ENCODE results near the gene TRAF2.
"Not testable (repeated sequence)": the region's sequence is repeated elsewhere in the genome, so short reads cannot be mapped to it uniquely, and the experiment has no call there.

The TRAF2 gene

GRCh38 chr9:136857581-136858412 is 28.5 kb upstream of the TRAF2 start:
- no peak for DNase-seq (ENCODE audit: low read depth in 2 of 3, low spot score in 1 of 3)

GRCh38 chr9:136858452-136858843 is 27.9 kb upstream of the TRAF2 start:
- DNase-seq (ENCODE audit: low read depth in 2 of 3, low spot score in 1 of 3), result no peak

- no peak for DNase-seq (ENCODE audit: low read depth in 2 of 3, low spot score in 1 of 3)
Measured at GRCh38 chr9:136858844-136859757, 27.2 kb upstream of the TRAF2 start.

GRCh38 chr9:136860529-136860928 is 25.8 kb upstream of the TRAF2 start:
- no peak for DNase-seq (ENCODE audit: low read depth in 2 of 3, low spot score in 1 of 3)

GRCh38 chr9:136860933-136861873 is 25.1 kb upstream of the TRAF2 start:
- DNase-seq (ENCODE audit: low read depth in 2 of 3, low spot score in 1 of 3), result no peak

- DNase-seq (ENCODE audit: low read depth in 2 of 3, low spot score in 1 of 3), result no peak
Measured at GRCh38 chr9:136861874-136862457, 24.4 kb upstream of the TRAF2 start.

- DNase-seq (ENCODE audit: low read depth in 2 of 3, low spot score in 1 of 3), result no peak
Measured at GRCh38 chr9:136862849-136863622, 23.3 kb upstream of the TRAF2 start.

- no peak for DNase-seq (ENCODE audit: low read depth in 2 of 3, low spot score in 1 of 3)
Measured at GRCh38 chr9:136863623-136864273, 22.6 kb upstream of the TRAF2 start.

- no peak for DNase-seq (ENCODE audit: low read depth in 2 of 3, low spot score in 1 of 3)
Measured at GRCh38 chr9:136865041-136865767, 21.1 kb upstream of the TRAF2 start.

GRCh38 chr9:136865768-136866103 is 20.6 kb upstream of the TRAF2 start:
- DNase-seq (ENCODE audit: low read depth in 2 of 3, low spot score in 1 of 3), result no peak

GRCh38 chr9:136866898-136867421 is 19.4 kb upstream of the TRAF2 start:
- not testable (repeated sequence) for DNase-seq (ENCODE audit: low read depth in 2 of 3, low spot score in 1 of 3)

GRCh38 chr9:136867480-136867879 is 18.8 kb upstream of the TRAF2 start:
- no peak for DNase-seq (ENCODE audit: low read depth in 2 of 3, low spot score in 1 of 3)

GRCh38 chr9:136867917-136868316 is 18.4 kb upstream of the TRAF2 start:
- DNase-seq (ENCODE audit: low read depth in 2 of 3, low spot score in 1 of 3), result no peak

GRCh38 chr9:136868644-136869043 is 17.7 kb upstream of the TRAF2 start:
- DNase-seq (ENCODE audit: low read depth in 2 of 3, low spot score in 1 of 3), result no peak

GRCh38 chr9:136869611-136870010 is 16.7 kb upstream of the TRAF2 start:
- not testable (repeated sequence) for DNase-seq (ENCODE audit: low read depth in 2 of 3, low spot score in 1 of 3)

- no peak for DNase-seq (ENCODE audit: low read depth in 2 of 3, low spot score in 1 of 3)
Measured at GRCh38 chr9:136875155-136875554, 11.2 kb upstream of the TRAF2 start.

- no peak for DNase-seq (ENCODE audit: low read depth in 2 of 3, low spot score in 1 of 3)
Measured at GRCh38 chr9:136876476-136876875, 9.8 kb upstream of the TRAF2 start.

- no peak for DNase-seq (ENCODE audit: low read depth in 2 of 3, low spot score in 1 of 3)
Measured at GRCh38 chr9:136880651-136881050, 5.7 kb upstream of the TRAF2 start.

All from stimulated activated CD4-positive, alpha-beta T cell treated with anti-CD3 and anti-CD28 coated beads, Interleukin-12 subunit alpha, Interleukin-12 subunit beta, amount 100 ng/mL, for 48 hours (primary cell).